HepG2 (cell line): ENCODE measurements around the gene RERE.

ENCODE experiments used
- CENPX ChIP-seq: sonication (generic); formaldehyde crosslinking; IDR thresholded peaks from 2 replicates; pipeline ENCODE4 v1.9.0; 2021; ENCODE audit warnings: mild to moderate bottlenecking, missing genetic modification reagents, moderate library complexity
- HDAC2 ChIP-seq: sonication (generic); formaldehyde crosslinking; IDR thresholded peaks from 2 replicates; pipeline ENCODE4 v1.4.0; 2020; ENCODE audit warnings: missing genetic modification reagents
- HOXA7 ChIP-seq: sonication (generic); formaldehyde crosslinking; IDR thresholded peaks from 2 replicates; pipeline ENCODE4 v1.8.1; 2022; ENCODE audit warnings: mild to moderate bottlenecking, missing genetic modification reagents, moderate library complexity
- MXI1 ChIP-seq: IDR thresholded peaks from 3 replicates; pipeline ENCODE4 v1.6.1; 2012; ENCODE audit warnings: low read depth, low read length, inconsistent platforms, borderline replicate concordance
- MYNN ChIP-seq: sonication (generic); formaldehyde crosslinking; IDR thresholded peaks from 2 replicates; pipeline ENCODE4 v1.4.0; 2020; ENCODE audit warnings: mild to moderate bottlenecking, low read depth, missing genetic modification reagents
- NR2C2 ChIP-seq: sonication (generic); formaldehyde crosslinking; IDR thresholded peaks from 2 replicates; pipeline ENCODE4 v1.4.0; 2020; ENCODE audit warnings: missing genetic modification reagents, mild to moderate bottlenecking, moderate library complexity, borderline replicate concordance
- RAD21 ChIP-seq: fragments of 450-650 bp; formaldehyde crosslinking; IDR thresholded peaks from 2 replicates; pipeline ENCODE4 v1.5.0; 2020; ENCODE audit warnings: mild to moderate bottlenecking
- ZBTB7A ChIP-seq: sonication (generic); formaldehyde crosslinking; IDR thresholded peaks from 2 replicates; pipeline ENCODE4 v1.8.0; 2022; ENCODE audit warnings: mild to moderate bottlenecking, missing genetic modification reagents
- ZFY ChIP-seq: sonication (generic); formaldehyde crosslinking; IDR thresholded peaks from 2 replicates; pipeline ENCODE4 v1.4.0; 2020; ENCODE audit warnings: missing genetic modification reagents
- ZNF274 ChIP-seq: sonication (generic); formaldehyde crosslinking; IDR thresholded peaks from 2 replicates; pipeline ENCODE4 v1.5.1; 2020; ENCODE audit warnings: mild to moderate bottlenecking, missing genetic modification reagents
- ZNF678 ChIP-seq: sonication (generic); formaldehyde crosslinking; IDR thresholded peaks from 2 replicates; pipeline ENCODE4 v1.4.0; 2020; ENCODE audit warnings: mild to moderate bottlenecking, missing genetic modification reagents
- TF ChIP-seq, protein P1 (sequence below): sonication (generic); formaldehyde crosslinking; IDR thresholded peaks from 2 replicates; pipeline ENCODE4 v1.5.0; 2020; ENCODE audit warnings: mild to moderate bottlenecking, missing genetic modification reagents, moderate library complexity
- TF ChIP-seq, protein P2 (sequence below): sonication (generic); formaldehyde crosslinking; IDR thresholded peaks from 2 replicates; pipeline ENCODE4 v1.4.0; 2020; ENCODE audit warnings: missing genetic modification reagents, borderline replicate concordance
- TF ChIP-seq, protein P3 (sequence below): sonication (generic); formaldehyde crosslinking; IDR thresholded peaks from 2 replicates; pipeline ENCODE4 v1.8.0; 2022; ENCODE audit warnings: missing genetic modification reagents, mild to moderate bottlenecking, moderate library complexity, borderline replicate concordance

DNA sequence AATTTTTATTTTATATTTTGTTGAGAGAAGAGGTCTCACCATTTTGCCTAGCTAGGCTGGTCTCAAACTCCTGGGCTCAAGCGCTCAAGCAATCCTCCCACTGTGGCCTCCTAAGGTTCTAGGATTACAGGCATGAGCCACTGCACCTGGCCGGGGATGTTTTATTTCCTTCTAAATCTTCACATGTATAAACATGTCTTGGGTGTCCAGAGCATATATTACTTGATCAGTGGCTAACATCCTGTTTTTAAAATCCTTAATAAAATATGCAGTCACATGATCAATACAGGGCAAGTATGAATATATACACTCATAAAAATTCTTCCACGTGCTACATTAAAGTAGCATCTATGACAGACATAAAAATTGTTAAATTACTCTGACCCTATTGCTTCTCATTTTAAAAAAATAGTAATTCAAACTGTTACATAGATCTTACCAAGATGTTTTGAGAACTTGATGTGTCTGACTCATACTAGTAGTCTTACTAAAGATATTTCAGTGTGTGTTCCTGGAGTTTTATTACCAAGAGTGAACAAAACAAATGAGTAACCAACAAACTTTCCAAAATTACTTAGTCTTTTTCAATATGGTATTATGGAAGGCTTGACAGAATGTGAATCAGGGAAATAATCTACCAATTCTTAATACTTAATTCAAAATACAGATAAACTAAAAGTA, 277.0 kb downstream of the RERE start:
- TF ChIP-seq, protein P1, sequence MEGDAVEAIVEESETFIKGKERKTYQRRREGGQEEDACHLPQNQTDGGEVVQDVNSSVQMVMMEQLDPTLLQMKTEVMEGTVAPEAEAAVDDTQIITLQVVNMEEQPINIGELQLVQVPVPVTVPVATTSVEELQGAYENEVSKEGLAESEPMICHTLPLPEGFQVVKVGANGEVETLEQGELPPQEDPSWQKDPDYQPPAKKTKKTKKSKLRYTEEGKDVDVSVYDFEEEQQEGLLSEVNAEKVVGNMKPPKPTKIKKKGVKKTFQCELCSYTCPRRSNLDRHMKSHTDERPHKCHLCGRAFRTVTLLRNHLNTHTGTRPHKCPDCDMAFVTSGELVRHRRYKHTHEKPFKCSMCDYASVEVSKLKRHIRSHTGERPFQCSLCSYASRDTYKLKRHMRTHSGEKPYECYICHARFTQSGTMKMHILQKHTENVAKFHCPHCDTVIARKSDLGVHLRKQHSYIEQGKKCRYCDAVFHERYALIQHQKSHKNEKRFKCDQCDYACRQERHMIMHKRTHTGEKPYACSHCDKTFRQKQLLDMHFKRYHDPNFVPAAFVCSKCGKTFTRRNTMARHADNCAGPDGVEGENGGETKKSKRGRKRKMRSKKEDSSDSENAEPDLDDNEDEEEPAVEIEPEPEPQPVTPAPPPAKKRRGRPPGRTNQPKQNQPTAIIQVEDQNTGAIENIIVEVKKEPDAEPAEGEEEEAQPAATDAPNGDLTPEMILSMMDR (CRISPR knock-in tag) = no peak
- TF ChIP-seq ZNF678 (CRISPR knock-in tag) (no peak), ZNF274 (CRISPR knock-in tag) (no peak), MXI1 (no peak), ZBTB7A (CRISPR knock-in tag) (no peak), ZFY (no peak), HDAC2 (CRISPR knock-in tag) (no peak), NR2C2 (CRISPR knock-in tag) (no peak), CENPX (CRISPR knock-in tag) (no peak), MYNN (no peak), HOXA7 (CRISPR knock-in tag) (no peak), RAD21 (no peak)
- TF ChIP-seq, protein P2, sequence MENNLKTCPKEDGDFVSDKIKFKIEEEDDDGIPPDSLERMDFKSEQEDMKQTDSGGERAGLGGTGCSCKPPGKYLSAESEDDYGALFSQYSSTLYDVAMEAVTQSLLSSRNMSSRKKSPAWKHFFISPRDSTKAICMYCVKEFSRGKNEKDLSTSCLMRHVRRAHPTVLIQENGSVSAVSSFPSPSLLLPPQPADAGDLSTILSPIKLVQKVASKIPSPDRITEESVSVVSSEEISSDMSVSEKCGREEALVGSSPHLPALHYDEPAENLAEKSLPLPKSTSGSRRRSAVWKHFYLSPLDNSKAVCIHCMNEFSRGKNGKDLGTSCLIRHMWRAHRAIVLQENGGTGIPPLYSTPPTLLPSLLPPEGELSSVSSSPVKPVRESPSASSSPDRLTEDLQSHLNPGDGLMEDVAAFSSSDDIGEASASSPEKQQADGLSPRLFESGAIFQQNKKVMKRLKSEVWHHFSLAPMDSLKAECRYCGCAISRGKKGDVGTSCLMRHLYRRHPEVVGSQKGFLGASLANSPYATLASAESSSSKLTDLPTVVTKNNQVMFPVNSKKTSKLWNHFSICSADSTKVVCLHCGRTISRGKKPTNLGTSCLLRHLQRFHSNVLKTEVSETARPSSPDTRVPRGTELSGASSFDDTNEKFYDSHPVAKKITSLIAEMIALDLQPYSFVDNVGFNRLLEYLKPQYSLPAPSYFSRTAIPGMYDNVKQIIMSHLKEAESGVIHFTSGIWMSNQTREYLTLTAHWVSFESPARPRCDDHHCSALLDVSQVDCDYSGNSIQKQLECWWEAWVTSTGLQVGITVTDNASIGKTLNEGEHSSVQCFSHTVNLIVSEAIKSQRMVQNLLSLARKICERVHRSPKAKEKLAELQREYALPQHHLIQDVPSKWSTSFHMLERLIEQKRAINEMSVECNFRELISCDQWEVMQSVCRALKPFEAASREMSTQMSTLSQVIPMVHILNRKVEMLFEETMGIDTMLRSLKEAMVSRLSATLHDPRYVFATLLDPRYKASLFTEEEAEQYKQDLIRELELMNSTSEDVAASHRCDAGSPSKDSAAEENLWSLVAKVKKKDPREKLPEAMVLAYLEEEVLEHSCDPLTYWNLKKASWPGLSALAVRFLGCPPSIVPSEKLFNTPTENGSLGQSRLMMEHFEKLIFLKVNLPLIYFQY (CRISPR knock-in tag) = no peak
- TF ChIP-seq, protein P3, sequence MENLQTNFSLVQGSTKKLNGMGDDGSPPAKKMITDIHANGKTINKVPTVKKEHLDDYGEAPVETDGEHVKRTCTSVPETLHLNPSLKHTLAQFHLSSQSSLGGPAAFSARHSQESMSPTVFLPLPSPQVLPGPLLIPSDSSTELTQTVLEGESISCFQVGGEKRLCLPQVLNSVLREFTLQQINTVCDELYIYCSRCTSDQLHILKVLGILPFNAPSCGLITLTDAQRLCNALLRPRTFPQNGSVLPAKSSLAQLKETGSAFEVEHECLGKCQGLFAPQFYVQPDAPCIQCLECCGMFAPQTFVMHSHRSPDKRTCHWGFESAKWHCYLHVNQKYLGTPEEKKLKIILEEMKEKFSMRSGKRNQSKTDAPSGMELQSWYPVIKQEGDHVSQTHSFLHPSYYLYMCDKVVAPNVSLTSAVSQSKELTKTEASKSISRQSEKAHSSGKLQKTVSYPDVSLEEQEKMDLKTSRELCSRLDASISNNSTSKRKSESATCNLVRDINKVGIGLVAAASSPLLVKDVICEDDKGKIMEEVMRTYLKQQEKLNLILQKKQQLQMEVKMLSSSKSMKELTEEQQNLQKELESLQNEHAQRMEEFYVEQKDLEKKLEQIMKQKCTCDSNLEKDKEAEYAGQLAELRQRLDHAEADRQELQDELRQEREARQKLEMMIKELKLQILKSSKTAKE = no peak
